Neural crest cell (in vitro differentiated cells): ENCODE measurements around the gene TMEM245. TPM values are rescaled to one million over a fixed set of nuclear protein-coding genes. Genes with fewer than 3 reads are reported as not detected.

Experiments
- DNase-seq: peaks from one replicate; pipeline ENCODE4 v3.0.0; 2021; ENCODE audit warnings: low read depth, mixed read lengths, low spot score
- H3K27ac Mint-ChIP-seq: one replicate; pipeline ENCODE4 v1.8.0; 2021; ENCODE audit warnings: mild to moderate bottlenecking, mixed read lengths; ENCODE audit not compliant: unreplicated experiment
- H3K27me3 Mint-ChIP-seq: 2 replicates; pipeline ENCODE4 v1.8.0; 2021; ENCODE audit warnings: low read depth, mild to moderate bottlenecking, mixed read lengths
- H3K36me3 Mint-ChIP-seq: 2 replicates; pipeline ENCODE4 v1.8.0; 2021; ENCODE audit warnings: low read depth, mild to moderate bottlenecking, mixed read lengths
- H3K4me1 Mint-ChIP-seq: 2 replicates; pipeline ENCODE4 v1.8.0; 2021; ENCODE audit warnings: mixed read lengths
- H3K4me3 Mint-ChIP-seq: one replicate; pipeline ENCODE4 v1.8.0; 2021; ENCODE audit warnings: mild to moderate bottlenecking, mixed read lengths
- H3K9me3 Mint-ChIP-seq: 2 replicates; pipeline ENCODE4 v1.8.0; 2021; ENCODE audit warnings: mixed read lengths
- total RNA-seq: library from RNA; stranded (reverse); gene quantifications from 2 replicates; pipeline ENCODE4 v1.2.1, GENCODE V29; 2021
- TF ChIP-seq, protein P1 (sequence below): fragments of 200-600 bp; sonication (generic); conservative IDR thresholded peaks from 2 replicates; pipeline ENCODE4 v1.5.0; 2021; ENCODE audit warnings: antibody characterized with exemption, mild to moderate bottlenecking

TMEM245 gene
- total RNA-seq, 1 donor from 2014 or later = 38.7 TPM

DNA sequence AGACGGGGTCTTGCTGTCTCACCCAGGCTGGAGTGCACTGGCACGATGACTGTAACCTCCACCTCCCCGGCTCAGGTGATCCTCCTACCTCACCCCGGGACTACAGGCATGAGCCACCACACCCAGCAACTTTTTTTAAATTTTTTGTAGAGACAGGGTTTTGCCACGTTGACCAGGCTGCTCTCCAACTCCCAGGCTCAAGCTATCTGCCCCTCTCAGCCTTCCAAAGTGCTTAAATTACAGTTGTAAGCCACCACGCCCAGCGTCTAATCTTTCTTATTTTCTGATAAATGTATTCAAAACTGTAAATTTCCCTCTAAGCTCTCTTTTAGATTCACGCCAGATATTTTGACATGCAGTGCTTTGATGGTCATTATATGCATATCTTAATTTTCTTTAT is 37.0 kb upstream of the TMEM245 start:
- Mint-ChIP-seq H3K36me3 (no peaks in the 10 kb centered on the region), H3K9me3 (peaks cover 7% of the 10 kb centered on the region), H3K27ac (no peak overlapping the region), H3K4me3 (no peak overlapping the region), H3K27me3 (peaks cover 40% of the 10 kb centered on the region), H3K4me1 (no peaks in the 10 kb centered on the region)
- TF ChIP-seq, protein P1, sequence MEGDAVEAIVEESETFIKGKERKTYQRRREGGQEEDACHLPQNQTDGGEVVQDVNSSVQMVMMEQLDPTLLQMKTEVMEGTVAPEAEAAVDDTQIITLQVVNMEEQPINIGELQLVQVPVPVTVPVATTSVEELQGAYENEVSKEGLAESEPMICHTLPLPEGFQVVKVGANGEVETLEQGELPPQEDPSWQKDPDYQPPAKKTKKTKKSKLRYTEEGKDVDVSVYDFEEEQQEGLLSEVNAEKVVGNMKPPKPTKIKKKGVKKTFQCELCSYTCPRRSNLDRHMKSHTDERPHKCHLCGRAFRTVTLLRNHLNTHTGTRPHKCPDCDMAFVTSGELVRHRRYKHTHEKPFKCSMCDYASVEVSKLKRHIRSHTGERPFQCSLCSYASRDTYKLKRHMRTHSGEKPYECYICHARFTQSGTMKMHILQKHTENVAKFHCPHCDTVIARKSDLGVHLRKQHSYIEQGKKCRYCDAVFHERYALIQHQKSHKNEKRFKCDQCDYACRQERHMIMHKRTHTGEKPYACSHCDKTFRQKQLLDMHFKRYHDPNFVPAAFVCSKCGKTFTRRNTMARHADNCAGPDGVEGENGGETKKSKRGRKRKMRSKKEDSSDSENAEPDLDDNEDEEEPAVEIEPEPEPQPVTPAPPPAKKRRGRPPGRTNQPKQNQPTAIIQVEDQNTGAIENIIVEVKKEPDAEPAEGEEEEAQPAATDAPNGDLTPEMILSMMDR = no peak
- DNase-seq = no peak

DNA sequence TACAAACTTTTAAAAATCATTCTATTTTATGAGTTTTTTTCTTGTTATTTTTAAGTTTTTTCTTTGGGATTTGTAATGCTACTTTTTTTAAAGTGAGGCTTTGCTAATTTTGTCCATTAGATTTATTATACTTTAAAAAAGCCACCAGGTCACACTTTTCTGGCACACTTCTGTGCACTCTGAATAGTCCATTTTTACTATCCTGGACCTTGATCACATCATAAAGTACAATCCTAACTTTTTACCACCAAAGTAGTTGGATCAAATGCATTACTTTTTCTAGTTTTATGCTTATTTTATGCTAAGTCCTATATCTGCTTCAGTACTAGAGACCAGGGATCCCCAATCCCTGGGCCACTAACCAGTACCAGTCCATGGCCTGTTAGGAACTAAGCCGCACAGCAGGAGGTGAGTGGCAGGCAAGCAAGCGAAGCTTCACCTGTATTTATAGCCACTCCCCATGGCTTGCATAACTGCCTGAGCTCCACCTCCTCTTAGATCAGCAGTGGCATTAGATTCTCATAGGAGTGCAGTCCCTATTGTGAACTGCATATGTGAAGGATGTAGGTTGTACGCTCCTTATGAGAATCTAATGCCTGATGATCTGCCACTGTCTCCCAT is 31.3 kb upstream of the TMEM245 start:
- TF ChIP-seq, protein P1 = no peak
- Mint-ChIP-seq H3K4me1 (no peaks in the 10 kb centered on the region), H3K4me3 (no peak overlapping the region), H3K9me3 (peaks cover 7% of the 10 kb centered on the region), H3K27me3 (peaks cover 9% of the 10 kb centered on the region), H3K27ac (no peak overlapping the region), H3K36me3 (no peaks in the 10 kb centered on the region)
- DNase-seq = no peak

DNA sequence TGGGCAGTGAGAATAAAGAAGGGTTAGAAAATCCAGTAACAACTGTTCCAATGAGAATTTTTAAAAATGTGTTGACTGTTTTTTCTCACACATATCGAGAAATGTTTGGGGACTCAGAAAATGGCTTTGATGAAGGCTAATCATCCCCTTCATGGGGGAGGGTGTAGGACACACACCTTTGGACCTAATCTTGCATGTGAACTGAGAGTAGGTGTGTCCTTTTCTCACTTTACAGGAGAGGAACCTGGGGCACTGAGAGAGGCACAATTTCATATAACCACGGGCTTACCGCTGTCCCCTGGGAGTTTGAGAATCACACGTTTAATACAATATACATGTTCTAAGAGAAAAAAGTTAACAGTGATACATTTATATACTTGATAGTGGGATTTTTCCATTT is 30.0 kb upstream of the TMEM245 start:
- H3K9me3 Mint-ChIP-seq = peaks cover 7% of the 10 kb centered on the region
- DNase-seq = no peak
- TF ChIP-seq, protein P1 = no peak
- H3K4me3 Mint-ChIP-seq = no peak overlapping the region
- no peak overlapping the region for H3K27ac Mint-ChIP-seq
- no peaks in the 10 kb centered on the region for H3K36me3 Mint-ChIP-seq
- H3K27me3 Mint-ChIP-seq = peaks cover 6% of the 10 kb centered on the region
- H3K4me1 Mint-ChIP-seq = no peaks in the 10 kb centered on the region

DNA sequence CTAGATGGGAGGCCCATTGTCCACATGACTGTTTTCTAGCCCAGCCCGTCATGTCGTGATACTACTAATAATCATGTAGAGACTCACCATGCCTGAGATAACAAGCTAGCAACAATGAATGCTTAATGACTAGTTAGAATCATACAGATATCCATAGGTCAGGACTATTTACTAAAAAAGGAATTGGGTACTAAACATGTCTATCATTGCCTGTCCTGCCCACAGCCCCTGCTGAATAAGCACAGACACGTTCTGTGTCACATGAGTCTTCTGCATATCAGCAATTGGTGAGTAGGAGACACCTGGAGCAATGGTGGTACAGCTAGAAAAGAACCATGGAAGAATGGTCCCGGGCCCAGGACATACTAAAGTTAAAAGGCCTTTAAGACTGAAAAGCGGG is 29.3 kb upstream of the TMEM245 start:
- H3K36me3 Mint-ChIP-seq = no peaks in the 10 kb centered on the region
- DNase-seq = no peak
- H3K9me3 Mint-ChIP-seq = peaks cover 3% of the 10 kb centered on the region
- H3K27ac Mint-ChIP-seq = no peak overlapping the region
- TF ChIP-seq, protein P1 = no peak
- H3K4me3 Mint-ChIP-seq = no peak overlapping the region
- H3K27me3 Mint-ChIP-seq = peaks cover 3% of the 10 kb centered on the region
- H3K4me1 Mint-ChIP-seq = no peaks in the 10 kb centered on the region

DNA sequence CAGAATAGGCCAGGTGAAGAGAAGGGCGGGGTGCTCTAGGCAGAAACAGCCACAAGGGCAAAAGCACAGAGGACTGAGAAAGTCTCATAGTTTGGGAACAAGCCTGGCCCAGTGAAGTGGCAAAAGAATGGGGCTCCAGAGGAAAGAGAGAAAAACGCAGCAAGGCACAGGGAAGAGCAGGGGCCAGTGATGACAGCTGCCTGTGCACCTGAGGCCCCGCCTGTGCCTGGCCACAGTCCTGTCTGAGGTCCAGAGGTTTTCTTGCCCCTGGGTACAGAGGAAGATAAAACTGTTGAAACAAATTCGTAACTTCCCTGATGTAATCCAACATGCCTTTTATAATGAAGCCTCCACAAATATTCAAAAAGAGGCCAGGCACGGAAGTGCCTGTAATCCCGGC is 25.3 kb upstream of the TMEM245 start:
- DNase-seq = no peak
- no peaks in the 10 kb centered on the region for H3K4me1 Mint-ChIP-seq
- H3K27ac Mint-ChIP-seq = no peak overlapping the region
- no peaks in the 10 kb centered on the region for H3K36me3 Mint-ChIP-seq
- no peak overlapping the region for H3K4me3 Mint-ChIP-seq
- TF ChIP-seq, protein P1 = no peak
- H3K27me3 Mint-ChIP-seq = peaks cover 3% of the 10 kb centered on the region
- no peaks in the 10 kb centered on the region for H3K9me3 Mint-ChIP-seq
